Measurements from ENCODE around the gene SERPINB6. TPM values are rescaled to one million over a fixed set of nuclear protein-coding genes. Genes with fewer than 3 reads are reported as not detected.
A peak's percentile ranks its signal among the peaks of the same experiment; 100 is the strongest.

The SERPINB6 gene
- total RNA-seq, 1 donor from 2014 or later, result 14.0 TPM

GRCh38 chr6:2920671-2921112, 50.7 kb downstream of the SERPINB6 start:
- no peaks in the 10 kb centered on the region for H3K36me3 Mint-ChIP-seq (ENCODE audit: unreplicated experiment)
- peaks cover 2% of the 10 kb centered on the region for H3K9me3 Mint-ChIP-seq (ENCODE audit: unreplicated experiment)
- H3K27me3 Mint-ChIP-seq (ENCODE audit: unreplicated experiment), result peaks cover 4% of the 10 kb centered on the region
- peaks cover 18% of the 10 kb centered on the region for H3K4me1 Mint-ChIP-seq (ENCODE audit: low read depth, unreplicated experiment)
- no peak for DNase-seq
- no peak overlapping the region for H3K4me3 Mint-ChIP-seq (ENCODE audit: unreplicated experiment)
- no peak for TF ChIP-seq CTCF (IDR thresholded peaks at IDR 0.05; ENCODE audit: partially characterized antibody, unreplicated experiment)
- H3K27ac Mint-ChIP-seq (ENCODE audit: unreplicated experiment), result no peak overlapping the region

GRCh38 chr6:2919886-2920285, 51.5 kb downstream of the SERPINB6 start:
- peaks cover 4% of the 10 kb centered on the region for H3K27me3 Mint-ChIP-seq (ENCODE audit: unreplicated experiment)
- H3K9me3 Mint-ChIP-seq (ENCODE audit: unreplicated experiment), result peaks cover 2% of the 10 kb centered on the region
- no peak for DNase-seq
- no peaks in the 10 kb centered on the region for H3K36me3 Mint-ChIP-seq (ENCODE audit: unreplicated experiment)
- TF ChIP-seq CTCF (IDR thresholded peaks at IDR 0.05; ENCODE audit: partially characterized antibody, unreplicated experiment), result no peak
- peaks cover 18% of the 10 kb centered on the region for H3K4me1 Mint-ChIP-seq (ENCODE audit: low read depth, unreplicated experiment)
- H3K4me3 Mint-ChIP-seq (ENCODE audit: unreplicated experiment), result no peak overlapping the region
- H3K27ac Mint-ChIP-seq (ENCODE audit: unreplicated experiment), result no peak overlapping the region

GRCh38 chr6:2919401-2919800, 52.0 kb downstream of the SERPINB6 start:
- TF ChIP-seq CTCF (IDR thresholded peaks at IDR 0.05; ENCODE audit: partially characterized antibody, unreplicated experiment), result no peak
- Mint-ChIP-seq H3K27ac (ENCODE audit: unreplicated experiment) (no peak overlapping the region), H3K36me3 (ENCODE audit: unreplicated experiment) (no peaks in the 10 kb centered on the region), H3K4me1 (ENCODE audit: low read depth, unreplicated experiment) (peaks cover 18% of the 10 kb centered on the region), H3K9me3 (ENCODE audit: unreplicated experiment) (peaks cover 2% of the 10 kb centered on the region), H3K27me3 (ENCODE audit: unreplicated experiment) (peaks cover 4% of the 10 kb centered on the region), H3K4me3 (ENCODE audit: unreplicated experiment) (no peak overlapping the region)
- no peak for DNase-seq

GRCh38 chr6:2918936-2919335, 52.4 kb downstream of the SERPINB6 start:
- no peak for DNase-seq
- H3K4me3 Mint-ChIP-seq (ENCODE audit: unreplicated experiment), result no peak overlapping the region

More at GRCh38 chr6:2918936-2919335, 52.4 kb downstream of the SERPINB6 start:
- no peak for TF ChIP-seq CTCF (IDR thresholded peaks at IDR 0.05; ENCODE audit: partially characterized antibody, unreplicated experiment)
- H3K9me3 Mint-ChIP-seq (ENCODE audit: unreplicated experiment), result peaks cover 2% of the 10 kb centered on the region
- H3K4me1 Mint-ChIP-seq (ENCODE audit: low read depth, unreplicated experiment), result peaks cover 19% of the 10 kb centered on the region
- peaks cover 4% of the 10 kb centered on the region for H3K27me3 Mint-ChIP-seq (ENCODE audit: unreplicated experiment)
- H3K36me3 Mint-ChIP-seq (ENCODE audit: unreplicated experiment), result no peaks in the 10 kb centered on the region
- H3K27ac Mint-ChIP-seq (ENCODE audit: unreplicated experiment), result peak overlapping the region; percentile 26

All from glutamatergic neuron (in vitro differentiated cells).